A673 (cell line): ENCODE measurements around the gene OR2V1. TPM values are rescaled to one million over a fixed set of nuclear protein-coding genes. Genes with fewer than 3 reads are reported as not detected.

Source experiments
- BruUV-seq: library from RNA; stranded (reverse); fragments of 400-500 nt; replicated peaks from 2 replicates; lab custom pipeline; 2021; lab: Mats Ljungman, UMichigan
- CTCF ChIA-PET: fragments of 300-600 bp; sonication (Branson Sonifier 250); formaldehyde crosslinking; loops from one replicate; lab custom pipeline; 2022; ENCODE audit warnings: antibody characterized with exemption; lab: Charles Lee
- POLR2A ChIA-PET: fragments of 300-600 bp; sonication (Branson Sonifier 250); formaldehyde crosslinking; loops from one replicate; lab custom pipeline; 2022; ENCODE audit warnings: antibody characterized with exemption; ENCODE audit not compliant: low non-redundant PET; lab: Charles Lee
- DNase-seq: peaks from one replicate; pipeline ENCODE4 v3.0.0-alpha.2; 2015; ENCODE audit warnings: low spot score
- H3K27ac ChIP-seq: fragments of 200-600 bp; sonication (generic); 2 replicates; pipeline ENCODE4 v1.5.1; 2016; ENCODE audit warnings: mixed run types, low read depth, mild to moderate bottlenecking, mixed read lengths, antibody characterized with exemption, low read length; ENCODE audit not compliant: poor library complexity, severe bottlenecking
- H3K27me3 ChIP-seq: fragments of 200-600 bp; sonication (generic); replicated peaks from 2 replicates; pipeline ENCODE4 v1.6.1; 2017; ENCODE audit warnings: mixed run types, low read depth, mild to moderate bottlenecking, mixed read lengths, antibody characterized with exemption, low read length; ENCODE audit not compliant: insufficient read depth, poor library complexity
- H3K36me3 ChIP-seq: fragments of 200-600 bp; sonication (generic); 2 replicates; pipeline ENCODE4 v1.6.1; 2016; ENCODE audit warnings: mixed run types, mild to moderate bottlenecking, mixed read lengths, antibody characterized with exemption, low read length; ENCODE audit not compliant: insufficient read depth, poor library complexity, severe bottlenecking
- H3K4me1 ChIP-seq: fragments of 200-600 bp; sonication (generic); 2 replicates; pipeline ENCODE4 v1.6.1; 2017; ENCODE audit warnings: mixed run types, mild to moderate bottlenecking, mixed read lengths, antibody characterized with exemption, low read length; ENCODE audit not compliant: insufficient read depth, poor library complexity, severe bottlenecking
- H3K4me3 ChIP-seq: fragments of 200-600 bp; sonication (generic); 2 replicates; pipeline ENCODE4 v1.5.1; 2016; ENCODE audit warnings: low read depth, mixed run types, mild to moderate bottlenecking, mixed read lengths, low read length; ENCODE audit not compliant: poor library complexity, severe bottlenecking
- H3K9me3 ChIP-seq: fragments of 200-600 bp; sonication (generic); 2 replicates; pipeline ENCODE4 v1.6.1; 2016; ENCODE audit warnings: mixed run types, low read depth, mild to moderate bottlenecking, mixed read lengths, antibody characterized with exemption, low read length; ENCODE audit not compliant: poor library complexity, severe bottlenecking
- CTCF ChIP-seq: fragments of 300-800, 200-600 bp; sonication (generic); conservative IDR thresholded peaks from 2 replicates; pipeline ENCODE4 v1.5.1; 2017; ENCODE audit warnings: low read depth, mild to moderate bottlenecking, antibody characterized with exemption, low read length, moderate library complexity, mixed read lengths
- EZH2 ChIP-seq: fragments of 200-600 bp; sonication (generic); IDR thresholded peaks from 2 replicates; pipeline ENCODE4 v1.6.1; 2017; ENCODE audit warnings: borderline replicate concordance, low read depth, mild to moderate bottlenecking, mixed read lengths, antibody characterized with exemption, low read length; ENCODE audit not compliant: poor library complexity, severe bottlenecking
- intact Hi-C: fragments of 100-400 bp; cut with micrococcal nuclease; formaldehyde crosslinking; loops from one replicate; pipeline ENCODE4 v1.10.0; 2022; ENCODE audit not compliant: unreplicated experiment
- total RNA-seq: library from RNA; stranded (reverse); gene quantifications from 2 replicates; pipeline ENCODE4 v1.2.3, GENCODE V29; 2021

OR2V1 gene
- total RNA-seq, 1 experiment from 2014 or later = not detected

GRCh38 chr5:181124526-181124925 is 6.4 kb downstream of the OR2V1 start:
- no peak for DNase-seq
- Histone ChIP-seq H3K27ac (no peak overlapping the region), H3K4me1 (no peaks in the 10 kb centered on the region), H3K4me3 (no peak overlapping the region), H3K27me3 (peaks cover 60% of the 10 kb centered on the region), H3K9me3 (no peaks in the 10 kb centered on the region), H3K36me3 (no peaks in the 10 kb centered on the region)
- ChIA-PET POLR2A (no interaction called here), CTCF (no interaction called here)
- no TSS peak for BruUV-seq
- TF ChIP-seq CTCF (no peak), EZH2 (no peak)
- intact Hi-C loops = no loop called here

GRCh38 chr5:181121675-181122561 is 9.1 kb downstream of the OR2V1 start:
- Histone ChIP-seq H3K27me3 (peaks cover 60% of the 10 kb centered on the region), H3K9me3 (no peaks in the 10 kb centered on the region), H3K27ac (no peak overlapping the region), H3K4me1 (no peaks in the 10 kb centered on the region), H3K4me3 (no peak overlapping the region), H3K36me3 (no peaks in the 10 kb centered on the region)
- intact Hi-C loops = no loop called here
- no peak for TF ChIP-seq EZH2
- TF ChIP-seq CTCF = no peak
- no TSS peak for BruUV-seq
- POLR2A ChIA-PET = no interaction called here
- CTCF ChIA-PET = no interaction called here
- DNase-seq = no peak

- intact Hi-C loops = no loop called here
- no peaks in the 10 kb centered on the region for H3K9me3 ChIP-seq
- no peaks in the 10 kb centered on the region for H3K36me3 ChIP-seq
- no peak overlapping the region for H3K4me3 ChIP-seq
- peaks cover 71% of the 10 kb centered on the region for H3K27me3 ChIP-seq
- CTCF ChIA-PET = no interaction called here
- no peaks in the 10 kb centered on the region for H3K4me1 ChIP-seq
- DNase-seq = no peak
- POLR2A ChIA-PET = no interaction called here
- H3K27ac ChIP-seq = no peak overlapping the region
- TF ChIP-seq EZH2 (no peak), CTCF (no peak)
- no TSS peak for BruUV-seq
Observed at GRCh38 chr5:181120761-181121160, 10.2 kb downstream of the OR2V1 start.
